GM19452 (cell line): ENCODE results near the gene TIRAP.

Experiments used
- ATAC-seq: cut with Tn5 transposase; IDR thresholded peaks from one replicate; pipeline ENCODE4 v1.9.1; 2021; ENCODE audit not compliant: unreplicated experiment

TIRAP gene

GRCh38 chr11:126318574-126319373, 35.9 kb downstream of the TIRAP start:
- peak; percentile 80 for ATAC-seq

GRCh38 chr11:126319374-126319740, 36.5 kb downstream of the TIRAP start:
- no peak for ATAC-seq

GRCh38 chr11:126322996-126323395, 40.1 kb downstream of the TIRAP start:
- no peak for ATAC-seq

GRCh38 chr11:126327281-126328000, 44.5 kb downstream of the TIRAP start:
- ATAC-seq, result no peak

DNA sequence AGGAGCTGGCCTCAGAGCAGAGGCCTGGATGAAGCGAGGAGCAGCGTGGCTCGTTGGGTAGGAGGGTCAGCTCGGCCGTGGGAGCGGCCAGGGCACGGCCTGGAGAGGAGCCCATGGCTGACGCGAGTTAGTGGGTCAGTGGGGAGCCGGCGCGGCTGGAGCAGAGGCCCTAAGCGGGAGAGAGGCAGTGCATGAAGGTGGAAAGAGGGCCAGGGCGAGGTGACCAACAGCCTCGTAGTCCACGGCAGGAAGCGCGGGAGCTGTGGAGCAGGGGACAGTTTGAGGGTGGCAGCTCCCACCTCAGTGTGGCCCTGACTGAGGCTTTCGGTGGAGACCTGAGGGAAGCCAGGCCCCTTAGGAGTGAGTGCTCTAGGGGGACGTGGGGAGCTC, 45.1 kb downstream of the TIRAP start:
- ATAC-seq, result no peak

- ATAC-seq, result no peak
Observed at GRCh38 chr11:126328444-126328843, 45.6 kb downstream of the TIRAP start.

GRCh38 chr11:126328938-126329643, 46.2 kb downstream of the TIRAP start:
- ATAC-seq, result no peak

DNA sequence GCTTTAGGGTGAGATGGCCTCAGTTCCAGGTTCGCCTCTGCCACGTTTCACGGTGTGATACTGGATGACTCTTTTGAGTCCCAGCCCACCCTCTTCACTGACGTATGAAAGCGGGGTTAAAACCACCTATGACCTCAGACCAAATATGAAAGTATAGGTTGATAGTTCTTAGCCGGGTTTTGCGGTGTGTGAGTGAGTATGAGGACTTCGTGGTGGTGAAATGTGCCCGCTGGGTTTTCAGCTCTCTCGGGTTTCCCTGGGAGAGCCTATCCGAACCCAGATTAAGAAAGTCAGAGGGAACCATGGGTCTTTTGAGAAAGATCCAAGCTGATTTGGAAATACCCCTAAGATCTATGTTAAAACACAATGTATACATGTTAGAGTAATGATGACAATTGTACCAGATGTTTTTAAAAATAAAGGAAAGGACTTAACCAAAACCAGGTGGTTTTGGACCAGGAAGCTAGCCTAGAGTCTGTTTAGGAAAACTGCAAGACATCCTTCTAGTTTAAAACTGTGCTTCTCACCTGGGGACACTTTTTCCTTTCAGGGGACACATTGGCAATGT, 46.8 kb downstream of the TIRAP start:
- ATAC-seq, result no peak

GRCh38 chr11:126331286-126331685, 48.4 kb downstream of the TIRAP start:
- no peak for ATAC-seq

- no peak for ATAC-seq
Observed at GRCh38 chr11:126332221-126332711, 49.4 kb downstream of the TIRAP start.

GRCh38 chr11:126333142-126333541, 50.2 kb downstream of the TIRAP start:
- no peak for ATAC-seq

- ATAC-seq, result no peak
Observed at GRCh38 chr11:126334659-126335462, 52.0 kb downstream of the TIRAP start.

GRCh38 chr11:126335463-126335760, 52.5 kb downstream of the TIRAP start:
- ATAC-seq, result no peak

GRCh38 chr11:126336138-126336541, 53.2 kb downstream of the TIRAP start:
- no peak for ATAC-seq

- no peak for ATAC-seq
Observed at GRCh38 chr11:126336671-126337101, 53.8 kb downstream of the TIRAP start.

DNA sequence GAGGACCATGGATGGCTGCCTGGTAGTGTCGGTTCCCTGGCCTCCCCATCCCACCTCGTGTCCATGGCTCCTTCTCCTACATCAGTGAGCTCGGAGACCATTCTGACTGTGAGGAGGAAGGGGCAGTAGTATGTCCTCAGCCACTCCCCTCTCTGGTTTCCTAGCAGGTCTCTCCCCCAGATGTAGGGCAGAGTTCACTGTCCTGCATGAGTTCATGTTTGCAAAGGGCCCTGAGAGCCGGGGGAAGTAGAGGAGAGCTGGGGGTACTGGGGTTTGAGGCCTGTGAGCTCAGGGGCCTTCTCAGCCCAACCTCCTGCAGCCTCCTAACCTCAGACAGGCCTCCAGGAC, 54.2 kb downstream of the TIRAP start:
- ATAC-seq, result no peak

GRCh38 chr11:126337474-126338241, 54.8 kb downstream of the TIRAP start:
- ATAC-seq, result no peak

- no peak for ATAC-seq
Observed at GRCh38 chr11:126338346-126339055, 55.6 kb downstream of the TIRAP start.

DNA sequence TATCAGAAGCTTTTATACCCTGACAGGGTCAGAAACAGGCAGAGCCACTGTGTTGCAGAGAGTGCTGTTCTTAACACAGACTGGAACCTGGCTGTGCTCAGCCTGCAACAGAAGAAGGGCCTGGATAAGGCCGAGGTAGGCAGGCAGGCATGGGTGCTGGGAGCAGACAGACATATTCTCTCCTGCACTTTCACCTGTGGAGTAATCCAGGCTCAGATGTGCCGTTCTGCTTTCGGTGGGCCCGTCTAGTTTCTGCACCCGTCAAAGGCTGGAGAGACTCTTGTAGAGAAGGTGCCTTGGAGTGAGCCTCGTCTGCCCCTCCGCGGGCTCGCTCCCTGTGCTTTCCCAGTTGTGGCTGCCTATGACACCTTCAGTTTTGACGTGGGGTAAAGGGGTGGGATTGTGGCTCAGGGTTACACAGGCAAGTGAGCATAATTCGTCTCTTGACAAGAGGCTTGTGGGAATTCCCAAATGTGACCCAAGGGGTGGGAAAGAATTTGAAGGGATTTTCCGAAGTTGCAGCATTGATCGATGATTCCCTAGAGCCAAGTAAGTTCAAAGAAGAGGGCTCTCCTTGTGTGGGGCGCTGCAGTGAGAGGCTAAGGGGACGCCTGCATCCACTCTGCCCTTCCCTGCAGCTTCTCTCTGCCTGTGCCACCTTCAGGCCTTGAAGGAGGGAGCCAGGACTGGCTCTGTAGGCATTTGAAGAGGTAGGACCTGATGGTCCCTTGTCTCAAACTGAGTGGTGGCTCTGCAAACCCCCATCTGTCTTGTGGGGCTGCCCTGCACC, 56.4 kb downstream of the TIRAP start:
- no peak for ATAC-seq
